GM19468 (cell line): ENCODE results near the gene SECTM1.
"Not testable (repeated sequence)": the region's sequence is repeated elsewhere in the genome, so short reads cannot be mapped to it uniquely, and the experiment has no call there.

Experiments
- ATAC-seq: cut with Tn5 transposase; IDR thresholded peaks from one replicate; pipeline ENCODE4 v1.9.1; 2021; ENCODE audit warnings: mild to moderate bottlenecking, moderate library complexity, moderate number of reproducible peaks; ENCODE audit not compliant: unreplicated experiment; ENCODE audit errors: extremely low read depth

The SECTM1 gene

GRCh38 chr17:82370471-82371332, 37.1 kb upstream of the SECTM1 start:
- ATAC-seq, result no peak

GRCh38 chr17:82369211-82369610, 35.6 kb upstream of the SECTM1 start:
- ATAC-seq, result no peak

- no peak for ATAC-seq
Observed at GRCh38 chr17:82367724-82368524, 34.4 kb upstream of the SECTM1 start.

- no peak for ATAC-seq
Observed at GRCh38 chr17:82366749-82367148, 33.2 kb upstream of the SECTM1 start.

GRCh38 chr17:82365606-82366295, 32.2 kb upstream of the SECTM1 start:
- ATAC-seq, result no peak

GRCh38 chr17:82361885-82362633, 28.5 kb upstream of the SECTM1 start:
- ATAC-seq, result no peak

- ATAC-seq, result not testable (repeated sequence)
Observed at GRCh38 chr17:82359451-82360074, 26.0 kb upstream of the SECTM1 start.

- ATAC-seq, result no peak
Observed at GRCh38 chr17:82358465-82359350, 25.1 kb upstream of the SECTM1 start, which contains the start of gene TEX19. TEX19 (plus strand) TSS chr17:82359247; CDS start chr17:82362151, 2,904 bp downstream.

- no peak for ATAC-seq
Observed at GRCh38 chr17:82357394-82357793, 23.8 kb upstream of the SECTM1 start.

- ATAC-seq, result no peak
Observed at GRCh38 chr17:82356845-82357355, 23.3 kb upstream of the SECTM1 start.

- ATAC-seq, result no peak
Observed at GRCh38 chr17:82355770-82356427, 22.3 kb upstream of the SECTM1 start.

GRCh38 chr17:82354804-82355308, 21.3 kb upstream of the SECTM1 start:
- no peak for ATAC-seq

- no peak for ATAC-seq
Observed at GRCh38 chr17:82353484-82353883, 19.9 kb upstream of the SECTM1 start.

- ATAC-seq, result no peak
Observed at GRCh38 chr17:82351713-82352488, 18.3 kb upstream of the SECTM1 start.

GRCh38 chr17:82351254-82351712, 17.7 kb upstream of the SECTM1 start:
- ATAC-seq, result no peak

- ATAC-seq, result no peak
Observed at GRCh38 chr17:82350182-82351030, 16.8 kb upstream of the SECTM1 start.
